GM12878 (cell line): ENCODE results near the gene TRAPPC6A.

Source experiments
- JUNB ChIP-seq: IDR thresholded peaks from 2 replicates; pipeline ENCODE4 v1.6.1; 2016; ENCODE audit warnings: antibody characterized with exemption, mild to moderate bottlenecking
- POLR2A ChIP-seq: IDR thresholded peaks from 2 replicates; pipeline ENCODE4 v1.6.1; 2011; ENCODE audit warnings: low read depth, mild to moderate bottlenecking, low read length
- POLR2AphosphoS5 ChIP-seq: IDR thresholded peaks from 2 replicates; pipeline ENCODE4 v1.6.1; 2011; ENCODE audit warnings: mild to moderate bottlenecking, low read length, inconsistent platforms
- TF ChIP-seq, protein P1 (sequence below): fragments of 450-650 bp; IDR thresholded peaks from 2 replicates; pipeline ENCODE4 v1.6.1; 2017; ENCODE audit warnings: mild to moderate bottlenecking, moderate library complexity
- TF ChIP-seq, protein P2 (sequence below): IDR thresholded peaks from 2 replicates; pipeline ENCODE4 v1.6.1; 2011; ENCODE audit warnings: low read depth, low read length, improper control_type of control experiment, borderline replicate concordance
- TF ChIP-seq, protein P3 (sequence below): fragments of 450-650 bp; IDR thresholded peaks from 2 replicates; pipeline ENCODE4 v1.6.1; 2017; ENCODE audit warnings: mild to moderate bottlenecking
- TF ChIP-seq, protein P4 (sequence below): IDR thresholded peaks from 2 replicates; pipeline ENCODE4 v1.6.1; 2012; ENCODE audit warnings: mild to moderate bottlenecking, low read depth, low read length
- TF ChIP-seq, protein P5 (sequence below), 3 experiments: IDR thresholded peaks in 2 of 3; conservative IDR thresholded peaks in 1 of 3; 2 replicates each; pipeline ENCODE4 v1.5.1; 2011; ENCODE audit warnings: low read depth in 3 of 3, low read length in 3 of 3, mild to moderate bottlenecking in 3 of 3, control low read depth in 2 of 3, moderate library complexity in 2 of 3, inconsistent platforms in 1 of 3, mixed read lengths in 1 of 3; ENCODE audit not compliant: control insufficient read depth in 2 of 3, insufficient read depth in 1 of 3; ENCODE audit errors: extremely low read depth in 1 of 3

DNA sequence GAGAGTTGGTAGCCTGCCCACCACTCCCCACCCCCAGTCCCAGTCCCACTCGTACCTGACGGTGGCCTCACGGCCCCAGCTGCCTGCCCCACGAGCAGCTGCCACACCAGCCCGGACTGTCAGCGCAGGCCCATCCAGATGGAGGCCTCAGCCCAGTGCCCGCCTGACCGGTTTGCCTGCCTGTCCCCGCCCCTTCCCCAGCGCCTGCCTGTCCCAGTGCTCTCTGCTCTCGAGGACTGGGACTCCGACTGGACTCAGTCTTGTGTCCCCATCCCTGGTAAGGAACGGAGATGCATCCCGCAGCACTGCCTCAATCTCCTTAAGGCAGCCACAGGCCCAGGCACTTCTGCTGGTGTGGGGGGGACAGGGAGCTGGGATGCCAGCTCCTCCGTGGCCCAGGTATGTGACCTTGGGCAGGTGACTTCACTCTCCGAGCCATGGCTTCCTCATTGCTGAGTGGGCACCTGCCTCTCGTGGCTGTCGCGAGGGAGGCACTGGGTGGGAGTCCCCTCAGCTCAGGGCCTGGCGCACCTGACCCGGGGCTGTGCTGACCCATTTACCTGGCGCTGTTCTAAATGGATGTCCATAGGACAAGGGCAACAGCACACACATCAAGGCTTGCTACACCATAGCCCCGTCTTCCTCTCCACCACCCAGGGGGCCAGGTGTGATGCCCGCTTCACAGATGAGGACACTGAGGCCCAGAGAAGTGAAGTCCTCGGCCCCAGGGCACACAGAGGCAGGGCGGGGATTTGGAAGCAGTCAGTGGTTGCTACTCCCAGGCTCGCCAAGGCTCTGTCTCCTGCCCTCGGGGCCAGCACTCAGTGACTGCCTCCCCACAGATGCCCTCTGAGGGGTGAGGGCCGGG, 16.9 kb downstream of the TRAPPC6A start, which contains the start of gene NKPD1:
- TF ChIP-seq POLR2A (no peak), POLR2AphosphoS5 (no peak), JUNB (no peak)
- TF ChIP-seq, protein P1, sequence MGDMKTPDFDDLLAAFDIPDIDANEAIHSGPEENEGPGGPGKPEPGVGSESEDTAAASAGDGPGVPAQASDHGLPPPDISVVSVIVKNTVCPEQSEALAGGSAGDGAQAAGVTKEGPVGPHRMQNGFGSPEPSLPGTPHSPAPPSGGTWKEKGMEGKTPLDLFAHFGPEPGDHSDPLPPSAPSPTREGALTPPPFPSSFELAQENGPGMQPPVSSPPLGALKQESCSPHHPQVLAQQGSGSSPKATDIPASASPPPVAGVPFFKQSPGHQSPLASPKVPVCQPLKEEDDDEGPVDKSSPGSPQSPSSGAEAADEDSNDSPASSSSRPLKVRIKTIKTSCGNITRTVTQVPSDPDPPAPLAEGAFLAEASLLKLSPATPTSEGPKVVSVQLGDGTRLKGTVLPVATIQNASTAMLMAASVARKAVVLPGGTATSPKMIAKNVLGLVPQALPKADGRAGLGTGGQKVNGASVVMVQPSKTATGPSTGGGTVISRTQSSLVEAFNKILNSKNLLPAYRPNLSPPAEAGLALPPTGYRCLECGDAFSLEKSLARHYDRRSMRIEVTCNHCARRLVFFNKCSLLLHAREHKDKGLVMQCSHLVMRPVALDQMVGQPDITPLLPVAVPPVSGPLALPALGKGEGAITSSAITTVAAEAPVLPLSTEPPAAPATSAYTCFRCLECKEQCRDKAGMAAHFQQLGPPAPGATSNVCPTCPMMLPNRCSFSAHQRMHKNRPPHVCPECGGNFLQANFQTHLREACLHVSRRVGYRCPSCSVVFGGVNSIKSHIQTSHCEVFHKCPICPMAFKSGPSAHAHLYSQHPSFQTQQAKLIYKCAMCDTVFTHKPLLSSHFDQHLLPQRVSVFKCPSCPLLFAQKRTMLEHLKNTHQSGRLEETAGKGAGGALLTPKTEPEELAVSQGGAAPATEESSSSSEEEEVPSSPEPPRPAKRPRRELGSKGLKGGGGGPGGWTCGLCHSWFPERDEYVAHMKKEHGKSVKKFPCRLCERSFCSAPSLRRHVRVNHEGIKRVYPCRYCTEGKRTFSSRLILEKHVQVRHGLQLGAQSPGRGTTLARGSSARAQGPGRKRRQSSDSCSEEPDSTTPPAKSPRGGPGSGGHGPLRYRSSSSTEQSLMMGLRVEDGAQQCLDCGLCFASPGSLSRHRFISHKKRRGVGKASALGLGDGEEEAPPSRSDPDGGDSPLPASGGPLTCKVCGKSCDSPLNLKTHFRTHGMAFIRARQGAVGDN = no peak
- TF ChIP-seq, protein P2, sequence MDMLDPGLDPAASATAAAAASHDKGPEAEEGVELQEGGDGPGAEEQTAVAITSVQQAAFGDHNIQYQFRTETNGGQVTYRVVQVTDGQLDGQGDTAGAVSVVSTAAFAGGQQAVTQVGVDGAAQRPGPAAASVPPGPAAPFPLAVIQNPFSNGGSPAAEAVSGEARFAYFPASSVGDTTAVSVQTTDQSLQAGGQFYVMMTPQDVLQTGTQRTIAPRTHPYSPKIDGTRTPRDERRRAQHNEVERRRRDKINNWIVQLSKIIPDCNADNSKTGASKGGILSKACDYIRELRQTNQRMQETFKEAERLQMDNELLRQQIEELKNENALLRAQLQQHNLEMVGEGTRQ = no peak
- TF ChIP-seq, protein P3, sequence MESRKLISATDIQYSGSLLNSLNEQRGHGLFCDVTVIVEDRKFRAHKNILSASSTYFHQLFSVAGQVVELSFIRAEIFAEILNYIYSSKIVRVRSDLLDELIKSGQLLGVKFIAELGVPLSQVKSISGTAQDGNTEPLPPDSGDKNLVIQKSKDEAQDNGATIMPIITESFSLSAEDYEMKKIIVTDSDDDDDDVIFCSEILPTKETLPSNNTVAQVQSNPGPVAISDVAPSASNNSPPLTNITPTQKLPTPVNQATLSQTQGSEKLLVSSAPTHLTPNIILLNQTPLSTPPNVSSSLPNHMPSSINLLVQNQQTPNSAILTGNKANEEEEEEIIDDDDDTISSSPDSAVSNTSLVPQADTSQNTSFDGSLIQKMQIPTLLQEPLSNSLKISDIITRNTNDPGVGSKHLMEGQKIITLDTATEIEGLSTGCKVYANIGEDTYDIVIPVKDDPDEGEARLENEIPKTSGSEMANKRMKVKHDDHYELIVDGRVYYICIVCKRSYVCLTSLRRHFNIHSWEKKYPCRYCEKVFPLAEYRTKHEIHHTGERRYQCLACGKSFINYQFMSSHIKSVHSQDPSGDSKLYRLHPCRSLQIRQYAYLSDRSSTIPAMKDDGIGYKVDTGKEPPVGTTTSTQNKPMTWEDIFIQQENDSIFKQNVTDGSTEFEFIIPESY = no peak
- TF ChIP-seq, protein P4, sequence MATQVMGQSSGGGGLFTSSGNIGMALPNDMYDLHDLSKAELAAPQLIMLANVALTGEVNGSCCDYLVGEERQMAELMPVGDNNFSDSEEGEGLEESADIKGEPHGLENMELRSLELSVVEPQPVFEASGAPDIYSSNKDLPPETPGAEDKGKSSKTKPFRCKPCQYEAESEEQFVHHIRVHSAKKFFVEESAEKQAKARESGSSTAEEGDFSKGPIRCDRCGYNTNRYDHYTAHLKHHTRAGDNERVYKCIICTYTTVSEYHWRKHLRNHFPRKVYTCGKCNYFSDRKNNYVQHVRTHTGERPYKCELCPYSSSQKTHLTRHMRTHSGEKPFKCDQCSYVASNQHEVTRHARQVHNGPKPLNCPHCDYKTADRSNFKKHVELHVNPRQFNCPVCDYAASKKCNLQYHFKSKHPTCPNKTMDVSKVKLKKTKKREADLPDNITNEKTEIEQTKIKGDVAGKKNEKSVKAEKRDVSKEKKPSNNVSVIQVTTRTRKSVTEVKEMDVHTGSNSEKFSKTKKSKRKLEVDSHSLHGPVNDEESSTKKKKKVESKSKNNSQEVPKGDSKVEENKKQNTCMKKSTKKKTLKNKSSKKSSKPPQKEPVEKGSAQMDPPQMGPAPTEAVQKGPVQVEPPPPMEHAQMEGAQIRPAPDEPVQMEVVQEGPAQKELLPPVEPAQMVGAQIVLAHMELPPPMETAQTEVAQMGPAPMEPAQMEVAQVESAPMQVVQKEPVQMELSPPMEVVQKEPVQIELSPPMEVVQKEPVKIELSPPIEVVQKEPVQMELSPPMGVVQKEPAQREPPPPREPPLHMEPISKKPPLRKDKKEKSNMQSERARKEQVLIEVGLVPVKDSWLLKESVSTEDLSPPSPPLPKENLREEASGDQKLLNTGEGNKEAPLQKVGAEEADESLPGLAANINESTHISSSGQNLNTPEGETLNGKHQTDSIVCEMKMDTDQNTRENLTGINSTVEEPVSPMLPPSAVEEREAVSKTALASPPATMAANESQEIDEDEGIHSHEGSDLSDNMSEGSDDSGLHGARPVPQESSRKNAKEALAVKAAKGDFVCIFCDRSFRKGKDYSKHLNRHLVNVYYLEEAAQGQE = no peak
- TF ChIP-seq, protein P5, sequence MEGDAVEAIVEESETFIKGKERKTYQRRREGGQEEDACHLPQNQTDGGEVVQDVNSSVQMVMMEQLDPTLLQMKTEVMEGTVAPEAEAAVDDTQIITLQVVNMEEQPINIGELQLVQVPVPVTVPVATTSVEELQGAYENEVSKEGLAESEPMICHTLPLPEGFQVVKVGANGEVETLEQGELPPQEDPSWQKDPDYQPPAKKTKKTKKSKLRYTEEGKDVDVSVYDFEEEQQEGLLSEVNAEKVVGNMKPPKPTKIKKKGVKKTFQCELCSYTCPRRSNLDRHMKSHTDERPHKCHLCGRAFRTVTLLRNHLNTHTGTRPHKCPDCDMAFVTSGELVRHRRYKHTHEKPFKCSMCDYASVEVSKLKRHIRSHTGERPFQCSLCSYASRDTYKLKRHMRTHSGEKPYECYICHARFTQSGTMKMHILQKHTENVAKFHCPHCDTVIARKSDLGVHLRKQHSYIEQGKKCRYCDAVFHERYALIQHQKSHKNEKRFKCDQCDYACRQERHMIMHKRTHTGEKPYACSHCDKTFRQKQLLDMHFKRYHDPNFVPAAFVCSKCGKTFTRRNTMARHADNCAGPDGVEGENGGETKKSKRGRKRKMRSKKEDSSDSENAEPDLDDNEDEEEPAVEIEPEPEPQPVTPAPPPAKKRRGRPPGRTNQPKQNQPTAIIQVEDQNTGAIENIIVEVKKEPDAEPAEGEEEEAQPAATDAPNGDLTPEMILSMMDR (IDR thresholded peaks at IDR 0.05 in 2 of 3, conservative IDR thresholded peaks at IDR 0.05 in 1 of 3; ENCODE audit: control insufficient read depth in 2 of 3, extremely low read depth in 1 of 3, insufficient read depth in 1 of 3, low read depth in 3 of 3, low read length in 3 of 3) = no peak
